Keratinocyte (primary cell): ENCODE measurements around the gene CGNL1. TPM values are rescaled to one million over a fixed set of nuclear protein-coding genes. Genes with fewer than 3 reads are reported as not detected.

ENCODE experiments used
- DNase-seq: peaks from one replicate; pipeline ENCODE4 v3.0.0-alpha.2; 2011; ENCODE audit warnings: low read depth, missing footprints, low spot score
- FAIRE-seq: peaks from 2 replicates; lab custom pipeline; 2011; peaks lifted over from hg19 to GRCh38; lab: Jason Lieb, UNC
- H2AFZ ChIP-seq: 2 replicates; pipeline ENCODE4 v1.6.0; 2012; ENCODE audit warnings: low read length, control low read depth, inconsistent platforms; ENCODE audit not compliant: control insufficient read depth
- H3K27ac ChIP-seq: 2 replicates; pipeline ENCODE4 v1.5.1; 2011; ENCODE audit warnings: low read length; ENCODE audit not compliant: control insufficient read depth, insufficient read depth
- H3K27me3 ChIP-seq: 3 replicates; pipeline ENCODE4 v1.6.0; 2011; ENCODE audit warnings: low read length; ENCODE audit not compliant: control insufficient read depth, insufficient read depth; ENCODE audit errors: extremely low read depth
- H3K36me3 ChIP-seq, 2 experiments: 2 replicates in 1 of 2; 3 replicates in 1 of 2; pipeline ENCODE4 v1.5.1; 2011; ENCODE audit warnings: low read length in 2 of 2, mild to moderate bottlenecking in 1 of 2; ENCODE audit not compliant: control insufficient read depth in 2 of 2, insufficient read depth in 2 of 2; ENCODE audit errors: extremely low read depth in 1 of 2
- H3K4me1 ChIP-seq: 3 replicates; pipeline ENCODE4 v1.5.1; 2011; ENCODE audit warnings: low read length; ENCODE audit not compliant: control insufficient read depth, insufficient read depth; ENCODE audit errors: extremely low read depth
- H3K4me2 ChIP-seq: 3 replicates; pipeline ENCODE4 v1.6.0; 2011; ENCODE audit warnings: low read depth, low read length; ENCODE audit not compliant: control insufficient read depth, insufficient read depth; ENCODE audit errors: extremely low read depth
- H3K4me3 ChIP-seq, 3 experiments: fragments of 200-600 bp in 1 of 3; sonication (generic) in 1 of 3; 2 replicates in 2 of 3; 3 replicates in 1 of 3; pipeline ENCODE4 v1.5.1; 2011 to 2016; ENCODE audit warnings: low read length in 3 of 3, mild to moderate bottlenecking in 3 of 3, control low read depth in 2 of 3, inconsistent platforms in 1 of 3, low read depth in 1 of 3, mixed read lengths in 1 of 3, mixed run types in 1 of 3, moderate library complexity in 1 of 3; ENCODE audit not compliant: control insufficient read depth in 2 of 3, insufficient read depth in 2 of 3; ENCODE audit errors: extremely low read depth in 1 of 3
- H3K79me2 ChIP-seq: 2 replicates; pipeline ENCODE4 v1.6.0; 2012; ENCODE audit warnings: low read length; ENCODE audit not compliant: control insufficient read depth, insufficient read depth
- H3K9ac ChIP-seq: 3 replicates; pipeline ENCODE4 v1.6.0; 2011; ENCODE audit warnings: low read length; ENCODE audit not compliant: control insufficient read depth, insufficient read depth; ENCODE audit errors: extremely low read depth
- H3K9me1 ChIP-seq: 3 replicates; pipeline ENCODE4 v1.6.0; 2011; ENCODE audit warnings: low read length; ENCODE audit not compliant: control insufficient read depth, insufficient read depth; ENCODE audit errors: extremely low read depth
- H3K9me3 ChIP-seq: 2 replicates; pipeline ENCODE4 v1.5.1; 2012; ENCODE audit warnings: low read depth, low read length; ENCODE audit not compliant: control insufficient read depth
- H4K20me1 ChIP-seq: 3 replicates; pipeline ENCODE4 v1.6.0; 2011; ENCODE audit warnings: low read length; ENCODE audit not compliant: control insufficient read depth, insufficient read depth; ENCODE audit errors: extremely low read depth
- CTCF ChIP-seq, 3 experiments: IDR thresholded peaks in 1 of 3; conservative IDR thresholded peaks in 1 of 3; optimal IDR thresholded peaks in 1 of 3; 2 replicates in 2 of 3; 3 replicates in 1 of 3; pipeline versions ENCODE3 to v1.5.1; 2011; ENCODE audit warnings: low read length in 3 of 3, mild to moderate bottlenecking in 3 of 3, moderate library complexity in 2 of 3, control low read depth in 1 of 3, inconsistent platforms in 1 of 3; ENCODE audit not compliant: insufficient read depth in 2 of 3; ENCODE audit errors: extremely low read depth in 1 of 3
- EZH2 ChIP-seq: IDR thresholded peaks from one replicate; pipeline ENCODE4 v1.6.1; 2012; ENCODE audit warnings: inconsistent platforms, mild to moderate bottlenecking, low read length, moderate library complexity
- dilution Hi-C: fragments of 300-500 bp; cut with MboI; formaldehyde crosslinking; loops from one replicate; pipeline ENCODE4 v1.7.0; 2020; ENCODE audit warnings: low sequenced_read_pairs; ENCODE audit not compliant: extremely low pct_ligation_motif_present
- polyA plus RNA-seq, 5 experiments: library from polyadenylated mRNA; depleted of rRNA in 3 of 5; stranded (reverse) in 3 of 5; stranded (forward) in 1 of 5; unstranded in 1 of 5; fragments of >200 nt; gene quantifications; 1 replicate in 1 of 5; 2 replicates in 3 of 5; 3 replicates in 1 of 5; pipeline versions ENCODE4 v1.2.1 to v1.2.3, GENCODE V29; 2011 to 2012; ENCODE audit warnings: missing spikeins in 2 of 5, low read depth in 1 of 5, low replicate concordance in 1 of 5

CGNL1 gene
- polyA plus RNA-seq, 1 donor (not counting 4 experiments of a cell fraction or from before 2014, with no cell fraction given) = 0.05 TPM

DNA sequence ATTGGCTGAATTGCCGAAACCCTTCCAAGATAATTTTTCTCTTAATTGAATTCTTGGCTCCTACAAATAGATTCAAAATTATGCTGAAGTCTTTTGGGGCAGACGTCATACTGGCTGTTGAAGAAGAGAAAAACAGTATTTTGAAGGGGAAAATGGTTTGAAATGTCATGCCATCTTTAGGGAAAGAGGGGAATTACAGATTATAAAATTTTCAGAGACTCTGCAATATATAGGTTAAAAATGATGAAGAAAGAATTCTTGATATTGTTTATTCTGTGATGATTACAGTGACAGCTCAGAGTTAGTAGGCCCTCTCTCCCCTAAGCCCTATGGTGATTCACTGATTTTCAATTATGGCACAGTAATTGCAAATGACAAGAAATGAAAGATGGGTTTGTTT is 86.1 kb downstream of the CGNL1 start:
- no peak for DNase-seq
- H3K9me3 ChIP-seq = no peaks in the 10 kb centered on the region
- no peaks in the 10 kb centered on the region for H3K36me3 ChIP-seq
- H3K27me3 ChIP-seq = no peaks in the 10 kb centered on the region
- H3K4me2 ChIP-seq = no peak overlapping the region
- no peak for FAIRE-seq
- dilution Hi-C loops = no loop called here
- H3K4me1 ChIP-seq = no peaks in the 10 kb centered on the region
- no peak overlapping the region for H3K9ac ChIP-seq
- H3K9me1 ChIP-seq = no peaks in the 10 kb centered on the region
- H4K20me1 ChIP-seq = no peaks in the 10 kb centered on the region
- no peak for TF ChIP-seq CTCF (optimal IDR thresholded peaks at IDR 0.05 in 1 of 3, IDR thresholded peaks at IDR 0.05 in 1 of 3, conservative IDR thresholded peaks at IDR 0.05 in 1 of 3; ENCODE audit: extremely low read depth in 1 of 3, insufficient read depth in 2 of 3, low read length in 3 of 3)
- TF ChIP-seq EZH2 = no peak
- no peaks in the 10 kb centered on the region for H3K79me2 ChIP-seq
- H3K27ac ChIP-seq = no peak overlapping the region
- H3K4me3 ChIP-seq = no peak overlapping the region
- H2AFZ ChIP-seq = no peak overlapping the region

DNA sequence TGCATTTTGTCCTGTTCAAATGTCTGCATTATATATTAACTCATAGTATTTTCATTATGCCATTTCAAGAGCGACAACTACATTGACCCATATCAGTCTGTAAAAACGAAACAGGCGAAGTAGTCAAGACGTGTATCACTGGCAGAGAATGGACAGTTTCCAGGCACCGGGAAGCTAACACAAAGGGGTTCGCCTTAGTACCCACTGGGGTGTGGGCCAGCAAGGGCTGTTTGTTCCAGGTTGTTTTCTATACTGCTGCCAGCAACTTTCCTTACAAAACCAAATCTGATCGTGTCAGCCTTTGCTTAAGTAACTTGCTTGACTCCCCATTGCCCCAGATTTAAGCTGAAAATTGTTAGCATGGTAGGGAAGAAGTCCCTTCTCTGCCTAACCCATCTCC is 87.1 kb downstream of the CGNL1 start:
- FAIRE-seq = no peak
- dilution Hi-C loops = no loop called here
- Histone ChIP-seq H3K4me1 (no peaks in the 10 kb centered on the region), H3K4me3 (no peak overlapping the region), H4K20me1 (no peaks in the 10 kb centered on the region), H3K36me3 (no peaks in the 10 kb centered on the region), H3K9ac (no peak overlapping the region), H2AFZ (no peak overlapping the region), H3K9me1 (no peaks in the 10 kb centered on the region), H3K79me2 (no peaks in the 10 kb centered on the region), H3K27ac (no peak overlapping the region), H3K4me2 (no peak overlapping the region), H3K27me3 (no peaks in the 10 kb centered on the region), H3K9me3 (no peaks in the 10 kb centered on the region)
- DNase-seq = no peak
- TF ChIP-seq CTCF (optimal IDR thresholded peaks at IDR 0.05 in 1 of 3, IDR thresholded peaks at IDR 0.05 in 1 of 3, conservative IDR thresholded peaks at IDR 0.05 in 1 of 3; ENCODE audit: extremely low read depth in 1 of 3, insufficient read depth in 2 of 3, low read length in 3 of 3) (no peak), EZH2 (no peak)
